Mucosa of gallbladder (tissue), 1 donor: ENCODE measurements around the gene GZMM. TPM values are rescaled to one million over a fixed set of nuclear protein-coding genes. Genes with fewer than 3 reads are reported as not detected.

Experiments used
- DNase-seq: peaks from one replicate; pipeline ENCODE4 v3.0.0-alpha.2; 2020; ENCODE audit warnings: low spot score
- total RNA-seq: library from RNA; stranded (reverse); gene quantifications from one replicate; pipeline ENCODE4 v1.2.1, GENCODE V29; 2021
- donor health status: DM: no; HTN: no; CAD: no.

GZMM gene
- total RNA-seq, 1 donor from 2014 or later: 2.7 TPM

DNA sequence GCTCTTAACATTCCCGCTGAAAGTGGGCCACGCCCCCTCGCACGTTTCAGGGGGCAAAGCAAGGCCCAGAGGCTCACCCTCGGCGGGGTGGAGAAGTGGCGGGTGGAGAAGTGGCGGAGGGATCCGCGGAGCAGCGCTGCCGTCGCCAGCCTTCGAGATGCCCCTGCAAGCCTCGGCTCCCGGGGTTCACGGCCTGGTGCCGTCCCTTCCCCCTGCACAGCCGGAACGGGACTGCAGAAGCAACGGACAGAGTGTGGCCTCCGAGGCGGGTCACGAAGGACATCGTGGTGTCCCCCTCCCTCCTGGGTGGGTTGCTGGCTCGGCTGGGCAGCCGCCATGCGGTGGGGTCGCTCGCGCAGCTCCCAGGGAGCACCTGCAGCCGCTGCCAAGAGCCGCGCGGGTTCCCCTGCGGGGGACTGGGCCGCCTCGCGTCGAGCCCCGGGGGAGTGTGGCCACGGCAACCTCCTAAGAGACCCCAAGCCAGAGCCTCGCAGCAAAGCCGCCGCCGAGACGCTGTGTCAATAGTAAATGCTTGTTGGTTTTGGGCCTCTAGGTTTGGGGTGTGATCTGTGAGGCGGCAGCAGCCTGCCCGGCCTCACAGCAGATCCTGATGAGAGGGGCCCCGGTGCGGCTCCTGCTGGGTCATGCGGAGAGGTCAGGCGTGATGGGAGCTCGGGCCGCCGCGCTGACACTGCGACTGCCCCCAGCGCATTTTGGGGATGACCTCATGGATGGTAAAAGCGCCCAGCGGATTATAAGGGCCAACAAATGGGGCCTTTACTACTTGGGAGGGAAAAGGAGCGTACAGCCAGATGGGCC is 31.1 kb upstream of the GZMM start:
- DNase-seq: no peak

- no peak for DNase-seq
Observed at GRCh38 chr19:513368-514165, 30.3 kb upstream of the GZMM start.

GRCh38 chr19:514166-514663 is 29.6 kb upstream of the GZMM start:
- no peak for DNase-seq

- no peak for DNase-seq
Observed at GRCh38 chr19:517721-518597, 25.9 kb upstream of the GZMM start.

DNA sequence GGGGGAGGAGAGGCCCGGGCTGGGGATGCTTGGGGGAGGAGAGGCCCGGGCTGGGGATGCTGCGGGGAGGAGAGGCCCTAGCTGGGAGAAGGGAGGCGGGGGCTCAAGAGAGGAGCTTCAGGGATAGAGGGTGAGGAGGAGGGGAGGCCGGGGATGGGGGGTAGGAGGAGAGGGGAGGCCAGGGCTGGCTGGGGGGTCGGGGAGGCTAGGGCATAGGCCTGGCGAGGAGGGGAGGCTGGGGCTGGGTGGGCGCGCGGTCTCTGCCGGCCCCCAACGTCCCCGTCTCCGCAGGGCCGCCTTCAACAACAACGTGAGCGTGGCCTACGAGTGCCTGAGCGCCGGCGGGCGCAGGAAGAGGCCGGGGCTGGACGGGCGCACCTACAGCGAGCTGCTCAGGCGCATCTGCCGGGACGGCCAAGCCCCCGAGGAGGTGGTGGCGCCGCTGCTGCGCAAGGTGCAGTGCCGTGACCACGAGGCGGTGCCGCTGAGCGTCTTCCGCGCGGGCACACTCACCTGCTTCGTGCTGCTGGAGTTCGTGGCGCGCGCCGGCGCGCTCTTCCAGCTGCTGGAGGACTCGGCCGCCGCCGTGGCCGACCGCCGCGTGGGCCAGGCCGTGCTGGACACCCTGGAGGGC is 25.1 kb upstream of the GZMM start:
- DNase-seq: no peak

- DNase-seq: no peak
Observed at GRCh38 chr19:519449-519865, 24.4 kb upstream of the GZMM start.

- no peak for DNase-seq
Observed at GRCh38 chr19:522726-523125, 21.1 kb upstream of the GZMM start.

- DNase-seq: no peak
Observed at GRCh38 chr19:524062-524674, 19.7 kb upstream of the GZMM start.

DNA sequence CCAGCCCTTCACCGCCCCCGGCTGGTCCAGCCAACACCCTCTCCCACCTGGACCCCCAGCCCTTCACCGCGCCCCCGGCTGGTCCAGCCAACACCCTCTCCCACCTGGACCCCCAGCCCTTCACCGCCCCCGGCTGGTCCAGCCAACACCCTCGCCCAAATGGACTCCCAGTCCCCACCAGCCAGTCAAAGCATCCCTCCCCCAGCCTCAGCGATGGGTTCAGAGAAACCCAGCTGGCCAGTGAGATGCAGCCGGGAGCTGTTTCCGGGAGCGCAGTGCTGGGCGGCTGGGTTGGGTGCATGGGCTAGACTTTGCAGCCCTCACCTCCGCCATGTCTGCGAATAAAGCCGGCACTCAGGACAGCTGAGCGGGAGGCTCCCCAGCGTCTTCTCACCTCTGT is 18.8 kb upstream of the GZMM start:
- DNase-seq: no peak

DNA sequence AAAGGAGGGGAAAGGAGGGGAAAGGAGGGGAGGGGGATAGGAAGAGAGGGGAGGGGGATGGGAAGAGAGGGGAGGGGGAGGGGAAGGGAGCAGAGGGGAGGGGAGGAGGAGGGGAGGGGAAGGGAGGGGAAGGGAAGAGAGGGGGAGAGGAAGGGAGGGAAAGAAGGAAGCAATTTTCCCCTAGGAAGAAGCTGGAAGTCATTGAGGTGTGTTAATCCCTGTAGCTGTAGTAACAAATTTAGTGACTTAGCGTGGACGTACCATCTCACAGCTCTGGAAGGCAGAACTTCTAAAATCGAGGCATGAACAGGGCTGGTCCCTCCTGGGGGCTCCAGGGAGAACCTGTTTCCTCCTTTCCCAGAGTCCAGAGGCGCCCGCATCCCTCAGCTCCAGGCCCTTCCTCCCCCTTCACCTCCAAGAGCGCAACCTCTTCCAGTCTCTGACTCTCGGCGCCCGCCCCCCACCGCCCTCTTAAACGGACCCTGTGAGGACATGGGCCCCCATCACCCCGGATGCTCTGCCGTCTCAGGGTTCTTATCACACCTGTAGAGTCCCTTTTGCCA is 17.9 kb upstream of the GZMM start:
- DNase-seq: no peak

DNA sequence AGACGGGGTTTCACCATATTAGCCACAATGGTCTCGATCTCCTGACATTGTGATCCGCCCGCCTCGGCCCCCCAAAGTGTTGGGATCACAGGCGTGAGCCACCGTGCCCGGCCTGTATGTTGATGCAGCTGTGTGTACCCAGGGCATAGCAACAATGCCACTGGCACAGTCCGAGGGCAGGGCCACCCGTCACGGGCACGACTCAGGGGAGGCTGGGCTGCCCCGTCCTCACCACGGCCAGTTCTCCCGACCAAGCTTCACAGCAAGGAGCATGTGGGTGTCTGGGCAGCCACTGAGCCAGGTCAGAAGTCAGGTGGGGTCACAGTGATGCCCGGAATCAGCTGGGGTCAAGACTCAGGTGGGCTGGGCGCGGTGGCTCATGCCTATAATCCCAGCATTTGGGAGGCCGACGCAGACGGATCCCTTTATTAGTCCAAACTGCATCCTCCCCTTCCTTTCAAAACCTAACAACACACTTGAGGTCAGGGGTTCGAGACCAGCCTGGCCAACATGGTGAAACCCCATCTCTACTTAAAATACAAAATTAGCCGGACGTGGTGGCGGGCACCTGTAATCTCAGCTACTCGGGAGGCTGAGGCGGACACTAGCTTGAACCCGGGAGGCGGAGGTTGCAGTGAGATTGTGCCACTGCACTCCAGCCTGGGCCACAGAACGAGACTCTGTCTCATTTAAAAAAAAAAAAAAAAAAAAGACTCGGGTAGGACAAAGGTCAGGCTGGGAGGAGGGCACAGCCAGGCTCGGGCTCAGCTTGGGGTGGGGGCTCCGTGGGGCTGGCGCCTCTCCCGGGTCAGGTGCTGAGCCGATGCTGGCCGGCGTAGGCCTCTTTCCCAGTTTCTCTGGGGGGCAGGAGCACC is 13.5 kb upstream of the GZMM start:
- DNase-seq: no peak

GRCh38 chr19:531009-531752 is 12.7 kb upstream of the GZMM start:
- DNase-seq: peak; percentile 87

GRCh38 chr19:531753-532560 is 11.9 kb upstream of the GZMM start, which contains the start of gene CDC34:
Gene CDC34 (plus strand): TSS chr19:531760. CDS start chr19:531932, 172 bp downstream.
- DNase-seq: no peak

GRCh38 chr19:532561-533363 is 11.1 kb upstream of the GZMM start:
- DNase-seq: peak; percentile 49

- DNase-seq: no peak
Observed at GRCh38 chr19:533364-534058, 10.3 kb upstream of the GZMM start.

DNA sequence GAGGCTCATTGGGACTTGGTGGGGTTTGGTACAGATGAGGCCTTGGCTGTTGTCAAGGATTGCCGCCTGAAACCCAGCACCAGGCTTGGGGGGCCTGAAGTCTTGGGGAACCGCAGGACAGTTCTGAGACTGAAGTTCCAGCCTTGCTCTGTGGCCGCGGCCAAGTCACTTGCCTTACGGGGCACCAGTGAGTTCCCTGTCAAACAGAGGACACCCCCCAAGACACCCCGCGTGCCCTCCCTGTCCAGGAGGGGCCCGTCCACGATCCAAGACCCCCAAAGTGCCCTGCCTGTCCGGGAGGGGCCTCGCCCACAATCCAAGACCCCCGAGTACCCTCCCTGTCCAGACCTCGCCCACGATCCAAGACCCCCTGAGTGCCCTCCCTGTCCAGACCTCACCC is 9.8 kb upstream of the GZMM start:
- no peak for DNase-seq
